GM21390 (cell line): Measurements from ENCODE around the gene QSOX2.

Experiments
- ATAC-seq: cut with Tn5 transposase; IDR thresholded peaks from one replicate; pipeline ENCODE4 v1.9.1; 2021; ENCODE audit not compliant: unreplicated experiment

Gene QSOX2

GRCh38 chr9:136252281-136252680 is 6.7 kb upstream of the QSOX2 start:
- ATAC-seq: no peak

- no peak for ATAC-seq
These were observed 5.9 kb upstream of the QSOX2 start for GRCh38 chr9:136251264-136252115.

GRCh38 chr9:136250676-136251075 is 5.1 kb upstream of the QSOX2 start:
- ATAC-seq: no peak

- no peak for ATAC-seq
These were observed 4.4 kb upstream of the QSOX2 start for GRCh38 chr9:136249877-136250559.

GRCh38 chr9:136248951-136249876 is 3.6 kb upstream of the QSOX2 start:
- ATAC-seq: no peak

GRCh38 chr9:136247947-136248637 is 2.5 kb upstream of the QSOX2 start:
- ATAC-seq: no peak

- ATAC-seq: no peak
These were observed 1.9 kb upstream of the QSOX2 start for GRCh38 chr9:136247551-136247916.

- no peak for ATAC-seq
These were observed 1.4 kb upstream of the QSOX2 start for GRCh38 chr9:136246849-136247550.

GRCh38 chr9:136244969-136245218 is 718 bp downstream of the QSOX2 start:
- no peak for ATAC-seq

- no peak for ATAC-seq
These were observed 1.3 kb downstream of the QSOX2 start for GRCh38 chr9:136244122-136244968.

- no peak for ATAC-seq
These were observed 2.0 kb downstream of the QSOX2 start for GRCh38 chr9:136243631-136244030.

GRCh38 chr9:136242918-136243525 is 2.6 kb downstream of the QSOX2 start:
- no peak for ATAC-seq

GRCh38 chr9:136242248-136242647 is 3.4 kb downstream of the QSOX2 start:
- ATAC-seq: no peak

GRCh38 chr9:136241542-136241941 is 4.1 kb downstream of the QSOX2 start:
- no peak for ATAC-seq

GRCh38 chr9:136240941-136241340 is 4.7 kb downstream of the QSOX2 start:
- no peak for ATAC-seq

- no peak for ATAC-seq
These were observed 5.7 kb downstream of the QSOX2 start for GRCh38 chr9:136239983-136240330.

- ATAC-seq: no peak
These were observed 6.3 kb downstream of the QSOX2 start for GRCh38 chr9:136239135-136239982.

GRCh38 chr9:136238342-136238732 is 7.3 kb downstream of the QSOX2 start:
- ATAC-seq: no peak
